GM18502 (cell line): Measurements from ENCODE around the gene FAM20A.

Experiments
- ATAC-seq: cut with Tn5 transposase; IDR thresholded peaks from one replicate; pipeline ENCODE4 v1.9.1; 2021; ENCODE audit warnings: mild to moderate bottlenecking; ENCODE audit not compliant: unreplicated experiment, poor library complexity

Gene FAM20A

GRCh38 chr17:68611353-68612208 is 10.4 kb upstream of the FAM20A start:
- ATAC-seq: no peak

- ATAC-seq: no peak
These were observed 9.4 kb upstream of the FAM20A start for GRCh38 chr17:68610554-68610953.

GRCh38 chr17:68608515-68609130 is 7.5 kb upstream of the FAM20A start:
- no peak for ATAC-seq

- ATAC-seq: no peak
These were observed 5.5 kb upstream of the FAM20A start for GRCh38 chr17:68606451-68607307.

GRCh38 chr17:68605914-68606313 is 4.7 kb upstream of the FAM20A start:
- ATAC-seq: no peak

GRCh38 chr17:68603656-68604055 is 2.5 kb upstream of the FAM20A start:
- no peak for ATAC-seq

GRCh38 chr17:68603027-68603426 is 1.9 kb upstream of the FAM20A start:
- ATAC-seq: no peak

GRCh38 chr17:68602289-68602688 is 1.1 kb upstream of the FAM20A start:
- ATAC-seq: no peak

GRCh38 chr17:68601565-68602288 is 560 bp upstream of the FAM20A start:
- no peak for ATAC-seq

GRCh38 chr17:68600067-68600930 is 868 bp downstream of the FAM20A start:
- ATAC-seq: no peak

- no peak for ATAC-seq
These were observed 1.6 kb downstream of the FAM20A start for GRCh38 chr17:68599552-68600066.

- ATAC-seq: no peak
These were observed 2.1 kb downstream of the FAM20A start for GRCh38 chr17:68599091-68599490.

GRCh38 chr17:68598545-68598961 is 2.6 kb downstream of the FAM20A start:
- ATAC-seq: no peak

GRCh38 chr17:68598074-68598473 is 3.1 kb downstream of the FAM20A start:
- ATAC-seq: no peak

- no peak for ATAC-seq
These were observed 4.7 kb downstream of the FAM20A start for GRCh38 chr17:68596411-68596945.

- ATAC-seq: no peak
These were observed 5.2 kb downstream of the FAM20A start for GRCh38 chr17:68595986-68596385.

- no peak for ATAC-seq
These were observed 5.7 kb downstream of the FAM20A start for GRCh38 chr17:68595496-68595895.

GRCh38 chr17:68594552-68594951 is 6.6 kb downstream of the FAM20A start:
- ATAC-seq: no peak
